ENCODE measurements around the gene VWA3A.
"Not testable (repeated sequence)": the region's sequence is repeated elsewhere in the genome, so short reads cannot be mapped to it uniquely, and the experiment has no call there.

VWA3A gene

DNA sequence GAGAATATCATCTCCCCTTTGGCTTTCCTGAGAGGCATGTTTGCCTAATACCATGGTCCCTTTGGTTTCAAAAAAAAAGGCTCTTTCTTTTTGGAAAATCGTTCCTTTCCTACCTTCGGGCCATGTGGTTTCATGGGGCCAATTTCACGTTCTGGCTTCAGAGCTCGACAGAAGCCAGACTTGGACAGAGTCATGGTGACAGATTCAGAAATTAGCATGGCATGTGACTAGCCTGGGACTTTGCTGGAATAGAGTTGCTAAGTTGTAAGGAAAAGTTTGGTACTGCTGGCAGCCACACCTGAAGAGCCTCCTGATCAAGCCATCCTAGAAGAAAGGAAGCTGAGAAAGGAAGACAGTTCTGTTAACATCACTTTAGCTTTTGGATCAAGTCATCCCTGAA, 2.4 kb upstream of the VWA3A start:
- DNase-seq (ENCODE audit: low read depth), result no peak

DNA sequence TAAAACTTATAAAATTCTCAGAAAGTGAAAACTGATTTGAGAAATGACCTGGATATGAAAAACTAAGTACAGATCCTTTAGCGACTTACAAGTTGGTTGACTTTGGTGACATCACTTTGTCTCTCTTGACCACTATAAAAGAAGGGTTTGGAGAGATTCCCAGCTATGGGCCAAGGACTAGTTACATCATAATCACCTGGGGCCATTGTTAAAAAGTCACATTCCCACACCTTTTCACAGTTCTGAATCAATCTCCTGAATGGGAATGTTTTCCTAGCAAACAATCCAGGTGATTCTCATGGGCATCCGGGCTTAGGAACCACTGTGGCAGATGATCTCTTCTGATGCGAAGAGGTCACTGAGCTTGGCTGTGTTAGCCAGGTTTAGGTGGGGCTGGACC, 620 bp upstream of the VWA3A start:
- DNase-seq (ENCODE audit: low read depth), result no peak

DNA sequence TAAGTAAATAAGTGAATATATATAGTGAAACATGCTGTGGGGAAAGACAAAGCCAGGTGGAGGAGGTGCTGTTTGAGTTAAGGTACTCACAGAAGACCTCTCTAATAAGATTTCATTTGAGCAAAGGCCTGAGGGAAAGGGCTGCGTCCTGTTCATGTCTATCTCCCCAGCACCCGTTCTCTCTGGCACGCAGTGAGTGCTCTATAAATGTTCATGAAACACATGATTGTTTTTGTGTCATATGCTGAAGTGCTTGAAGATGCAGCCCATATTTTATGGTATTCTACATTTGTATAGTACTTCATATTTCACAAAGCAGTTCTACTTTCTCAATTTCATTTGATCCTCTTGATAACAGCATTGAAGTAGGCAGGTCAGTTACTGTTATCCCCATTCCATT, 990 bp downstream of the VWA3A start:
- no peak for DNase-seq (ENCODE audit: low read depth)

DNA sequence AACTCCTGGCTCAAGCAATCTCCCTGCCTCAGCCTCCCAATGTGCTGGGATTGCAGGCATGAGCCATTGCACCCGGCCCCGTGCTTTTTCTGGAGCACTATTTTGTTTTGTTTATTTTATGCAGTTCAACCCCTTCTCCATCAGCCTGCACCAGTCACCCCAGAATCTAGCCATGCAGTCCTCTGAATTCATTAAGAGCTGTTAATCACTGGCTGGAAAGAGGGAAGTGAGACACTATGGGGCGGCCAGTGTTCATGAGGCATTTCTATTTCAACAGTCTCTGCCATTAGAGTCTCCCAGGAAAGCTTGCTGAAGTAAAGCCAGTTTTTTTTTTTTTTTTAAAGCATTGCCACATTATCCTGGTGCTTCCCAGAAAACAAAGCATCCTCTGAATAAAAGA, 1.7 kb downstream of the VWA3A start:
- no peak for DNase-seq (ENCODE audit: low read depth)

DNA sequence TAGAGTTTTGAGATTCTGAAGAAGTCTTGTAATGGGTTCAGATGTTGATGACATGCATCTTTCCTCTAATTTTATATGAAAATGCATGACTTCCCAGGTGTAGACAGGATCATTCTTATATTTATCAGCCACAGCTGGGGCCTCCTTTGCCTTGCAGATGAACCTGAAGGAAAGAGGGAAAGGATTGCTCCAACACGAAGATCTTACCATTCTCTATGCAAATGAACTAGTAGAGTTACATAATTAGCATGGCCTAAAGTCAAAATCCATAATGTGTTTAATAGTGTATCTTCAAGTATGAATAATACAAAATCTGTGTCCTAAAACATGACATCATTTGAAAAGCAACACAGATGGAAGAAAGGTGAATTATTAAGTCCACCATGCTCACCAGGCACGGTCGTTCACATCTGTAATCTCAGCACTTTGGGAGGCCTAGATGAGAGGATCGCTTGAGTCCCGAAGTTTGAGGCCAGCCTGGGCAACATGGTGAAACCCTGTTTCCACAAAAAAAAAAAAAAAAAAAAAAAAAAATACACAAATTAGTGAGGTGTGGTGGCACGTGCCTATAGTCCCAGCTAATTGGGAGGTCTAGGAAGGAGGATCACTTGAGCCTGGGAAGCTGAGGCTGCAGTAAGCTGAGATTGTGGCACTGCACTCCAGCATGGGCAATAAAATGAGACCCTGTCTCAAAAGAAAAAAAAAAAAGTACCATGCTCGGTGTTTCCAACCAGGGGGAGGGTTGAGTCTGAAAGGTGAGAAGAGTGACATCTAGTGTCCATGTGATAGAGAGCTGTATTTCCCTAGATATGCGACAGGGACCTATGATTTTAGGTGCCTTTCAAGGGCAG, 6.3 kb downstream of the VWA3A start:
- no peak for DNase-seq (ENCODE audit: low read depth)

DNA sequence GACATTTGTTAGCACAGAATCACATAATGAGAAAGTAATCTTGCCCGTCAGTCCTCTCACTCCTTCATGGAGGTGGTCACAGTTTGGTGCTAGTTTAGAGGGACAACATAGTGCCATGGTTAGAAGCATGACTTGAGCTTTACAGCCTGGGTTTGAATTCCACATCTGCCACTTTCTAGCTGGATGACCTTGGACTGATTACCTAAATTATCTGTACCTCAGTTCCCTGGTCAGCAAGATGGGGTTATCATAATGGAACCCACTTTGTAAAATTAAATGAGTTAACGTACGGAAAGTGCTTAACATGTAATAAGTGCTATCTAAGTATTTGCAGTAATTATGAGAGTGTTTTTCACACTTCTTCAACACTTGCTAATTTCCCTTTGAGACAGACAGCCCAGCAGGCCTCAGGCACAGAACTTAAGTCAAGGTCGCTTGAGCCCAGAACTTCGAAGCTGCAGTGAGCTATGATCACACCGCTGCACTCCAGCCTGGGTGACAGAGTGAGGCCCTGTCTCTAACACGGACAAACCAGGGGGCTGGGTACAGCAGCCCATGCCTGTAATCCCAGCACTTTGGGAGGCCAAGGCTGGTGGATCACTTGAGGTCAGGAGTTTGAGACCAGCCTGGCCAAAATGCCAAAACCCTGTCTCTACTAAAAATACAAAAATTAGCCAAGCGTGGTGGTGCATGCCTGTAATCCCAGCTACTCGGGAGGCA, 7.1 kb downstream of the VWA3A start:
- DNase-seq (ENCODE audit: low read depth), result no peak

DNA sequence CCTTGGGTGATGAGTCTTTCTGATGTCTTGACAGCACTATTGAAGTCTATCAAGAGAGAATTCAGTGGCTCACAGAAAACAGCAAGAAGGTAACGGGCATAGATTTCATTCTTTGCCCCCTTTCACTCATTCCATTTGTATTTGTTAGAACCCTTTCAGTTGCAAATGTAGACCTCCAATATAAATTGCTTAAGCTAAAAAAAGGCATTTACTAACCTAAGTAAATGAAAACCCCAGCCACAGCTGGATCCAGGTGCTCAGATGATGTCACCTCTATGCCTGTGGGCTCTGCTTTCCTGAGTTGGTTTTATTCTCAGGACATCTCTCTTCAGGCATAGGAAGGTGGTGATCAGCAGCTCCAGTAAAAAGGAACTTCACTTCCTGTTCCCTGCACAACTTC, 11.1 kb downstream of the VWA3A start:
- no peak for DNase-seq (ENCODE audit: low read depth)

DNA sequence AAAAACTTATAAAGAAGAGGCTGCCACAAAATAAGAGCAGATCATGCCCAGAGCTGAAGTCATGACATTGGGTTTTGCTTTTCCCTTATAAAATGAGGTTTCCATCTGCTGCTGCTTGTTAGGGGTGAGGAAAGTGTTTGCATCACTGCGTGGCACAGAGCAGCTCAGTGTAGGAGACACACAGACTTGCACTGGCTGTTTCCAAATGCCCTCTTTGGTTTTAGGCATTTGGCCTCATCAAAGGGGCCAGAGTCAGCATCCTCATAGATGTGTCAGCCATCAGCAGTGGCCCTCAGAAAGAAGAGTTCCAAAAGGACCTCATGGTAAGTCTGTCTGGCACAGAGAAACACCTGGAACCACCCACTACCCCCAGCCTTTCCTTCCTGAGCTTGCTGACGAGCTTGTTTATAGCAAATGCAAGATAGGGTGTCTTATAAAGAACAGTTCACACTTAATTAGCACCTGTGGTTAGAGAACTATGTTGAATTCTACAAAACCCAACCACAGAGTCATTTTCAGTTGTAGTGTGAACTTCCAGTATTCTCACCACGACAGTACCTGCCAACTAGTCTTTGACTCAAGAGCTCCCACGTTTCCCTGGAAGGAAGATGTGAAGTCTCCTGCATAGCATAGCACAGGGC, 17.0 kb downstream of the VWA3A start:
- no peak for DNase-seq (ENCODE audit: low read depth)

DNA sequence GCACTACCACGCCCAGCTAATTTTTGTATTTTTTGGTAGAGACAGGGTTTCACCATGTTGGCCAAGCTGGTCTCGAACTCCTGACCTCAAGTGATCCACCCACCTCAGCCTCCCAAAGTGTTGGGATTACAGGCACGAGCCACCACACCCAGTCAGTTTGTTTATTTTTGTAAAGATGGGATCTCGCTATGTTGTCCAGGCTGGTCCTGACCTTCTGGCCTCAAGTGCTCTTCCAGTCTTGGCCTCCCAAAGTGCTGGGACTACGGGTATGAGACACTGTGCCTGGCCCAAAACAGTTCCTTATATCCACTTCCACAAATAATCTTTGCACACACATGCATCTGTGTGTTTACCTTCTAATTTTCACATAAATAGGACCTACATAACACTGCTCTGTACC, 19.3 kb downstream of the VWA3A start:
- not testable (repeated sequence) for DNase-seq (ENCODE audit: low read depth)

DNA sequence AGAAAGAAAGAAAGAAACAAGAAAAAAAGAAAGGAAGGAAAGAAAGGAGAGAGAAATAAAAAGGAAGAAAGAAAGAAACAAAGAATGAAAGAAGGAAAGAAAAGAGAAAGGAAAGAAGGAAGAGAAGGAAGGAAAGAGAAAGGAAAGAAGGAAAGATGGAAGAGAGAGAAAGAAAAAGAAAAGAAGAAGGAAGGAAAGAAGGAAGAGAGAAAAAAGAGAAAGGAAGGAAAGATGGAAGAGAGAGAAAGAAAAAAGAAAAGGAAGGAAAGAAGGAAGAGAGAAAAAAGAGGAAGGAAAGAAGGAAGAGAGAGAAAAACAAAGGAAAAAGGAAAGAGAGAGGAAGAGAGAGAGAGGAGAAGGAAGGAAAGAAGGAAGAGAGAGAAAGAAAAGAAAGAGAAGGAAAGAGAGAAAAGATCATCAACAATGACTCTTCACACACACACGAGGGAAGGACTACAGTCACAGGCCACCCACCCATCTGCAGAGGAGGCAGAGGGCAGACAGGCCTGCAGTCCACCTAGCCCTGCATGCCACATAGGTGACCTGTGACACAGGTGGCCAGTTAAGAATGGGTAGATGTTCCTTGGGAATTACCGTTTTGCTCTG, 23.9 kb downstream of the VWA3A start:
- no peak for DNase-seq (ENCODE audit: low read depth)

DNA sequence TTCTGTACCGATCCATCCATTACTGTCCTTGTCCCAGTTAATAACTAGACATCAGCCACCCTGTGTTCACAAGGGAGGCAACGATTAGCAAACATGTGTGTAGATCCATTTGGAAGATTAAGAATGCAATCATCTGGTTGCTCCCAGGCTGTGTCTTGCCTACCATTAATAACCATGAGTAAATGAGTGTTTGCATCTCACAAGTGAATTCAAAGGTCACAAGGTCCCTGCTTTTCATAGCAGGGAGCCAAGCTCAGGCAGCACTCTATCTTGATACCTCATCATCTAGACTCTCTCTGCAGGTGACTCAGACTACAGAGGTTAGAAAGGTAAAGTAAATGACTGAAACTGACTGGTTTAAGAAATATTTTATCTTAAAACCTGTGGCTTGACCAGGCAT, 25.3 kb downstream of the VWA3A start:
- DNase-seq (ENCODE audit: low read depth), result no peak

DNA sequence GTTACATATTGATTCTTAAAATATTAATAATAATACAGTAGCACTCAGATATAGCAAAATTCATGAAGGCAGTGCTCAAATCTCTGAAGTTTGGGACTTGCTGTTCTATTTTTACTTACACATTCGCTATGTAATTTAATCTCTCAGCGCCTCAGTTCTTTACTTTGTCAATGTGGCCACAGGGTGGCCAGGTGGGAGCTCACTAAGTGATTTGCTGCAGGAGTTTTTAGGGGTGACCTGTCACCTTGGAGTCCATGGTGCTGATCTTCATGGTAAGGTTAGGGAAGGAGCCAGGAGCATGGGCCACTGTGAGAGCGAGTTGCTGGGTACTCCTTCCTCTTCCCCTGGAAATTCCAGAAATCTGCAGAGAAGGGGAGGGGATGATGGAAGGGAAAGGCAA, 28.1 kb downstream of the VWA3A start:
- no peak for DNase-seq (ENCODE audit: low read depth)

DNA sequence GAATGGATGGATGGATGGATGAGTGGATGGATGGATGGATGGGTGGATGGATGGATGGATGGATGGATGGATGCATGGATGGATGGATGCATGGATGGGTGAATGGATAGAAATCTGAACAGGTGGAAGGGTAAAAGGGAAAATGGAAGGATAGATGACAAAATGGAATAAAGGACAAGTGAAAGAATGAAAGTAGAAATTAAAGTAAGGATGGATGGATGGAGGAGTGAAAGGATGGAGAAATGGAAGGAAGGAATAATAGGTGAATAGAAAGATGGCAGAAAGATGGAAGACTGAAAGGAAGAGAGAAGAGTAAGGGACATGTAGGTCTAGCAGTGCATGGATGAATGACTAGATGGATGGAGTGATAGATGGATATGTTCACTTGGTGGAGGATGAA, 29.9 kb downstream of the VWA3A start:
- no peak for DNase-seq (ENCODE audit: low read depth)

DNA sequence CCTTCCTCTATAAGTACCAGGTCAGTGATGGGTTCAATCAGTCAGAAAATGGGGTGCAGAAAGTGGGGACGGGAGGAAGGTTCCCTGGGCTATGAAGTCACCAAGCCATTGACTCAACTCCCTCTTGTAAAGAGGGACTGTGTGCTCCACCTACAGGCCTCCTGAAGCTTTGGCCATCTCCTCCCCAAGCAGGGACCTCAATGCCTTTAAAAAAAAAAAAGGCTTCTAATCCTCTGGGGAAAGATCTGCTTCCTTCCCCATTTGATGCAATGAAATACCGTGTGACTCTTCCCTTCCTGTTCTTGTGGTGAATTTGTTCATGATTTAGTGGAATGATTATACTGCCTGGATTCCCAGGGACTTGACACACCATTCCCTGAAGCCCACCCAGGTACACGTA, 30.8 kb downstream of the VWA3A start:
- no peak for DNase-seq (ENCODE audit: low read depth)

DNA sequence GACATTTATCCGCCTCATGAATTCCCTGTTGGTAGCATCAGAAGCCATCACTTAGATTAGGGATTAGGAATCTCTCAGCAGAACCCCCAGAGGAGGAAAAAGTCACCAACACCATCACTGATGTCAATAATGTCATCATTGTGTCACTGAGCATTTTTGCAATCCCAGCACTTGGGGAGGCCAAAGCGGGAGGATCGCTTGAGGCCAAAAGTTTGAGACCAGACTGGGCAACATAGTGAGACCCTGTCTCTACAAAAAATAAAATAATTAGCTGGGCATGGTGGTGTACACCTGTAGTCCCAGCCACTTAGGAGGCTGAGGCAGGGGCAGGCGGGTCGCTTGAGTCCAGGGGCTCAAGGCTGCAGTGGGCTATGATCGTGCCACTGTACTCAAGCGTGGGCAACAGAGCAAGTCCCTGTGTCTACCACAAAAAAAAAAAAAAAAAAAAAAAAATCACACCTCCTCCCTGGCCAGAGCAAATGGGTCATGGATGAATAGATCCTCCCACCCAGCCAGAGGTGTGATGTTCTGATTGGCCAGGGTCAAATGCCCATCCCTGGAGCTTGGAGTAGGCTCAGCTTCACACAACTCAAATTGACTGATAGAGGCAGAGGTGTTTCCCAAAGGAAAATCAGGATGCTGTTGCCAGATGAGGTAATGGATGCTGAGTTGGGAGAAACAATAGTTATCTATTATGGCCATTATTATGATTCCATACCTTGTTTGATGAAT, 31.6 kb downstream of the VWA3A start:
- DNase-seq (ENCODE audit: low read depth), result no peak

DNA sequence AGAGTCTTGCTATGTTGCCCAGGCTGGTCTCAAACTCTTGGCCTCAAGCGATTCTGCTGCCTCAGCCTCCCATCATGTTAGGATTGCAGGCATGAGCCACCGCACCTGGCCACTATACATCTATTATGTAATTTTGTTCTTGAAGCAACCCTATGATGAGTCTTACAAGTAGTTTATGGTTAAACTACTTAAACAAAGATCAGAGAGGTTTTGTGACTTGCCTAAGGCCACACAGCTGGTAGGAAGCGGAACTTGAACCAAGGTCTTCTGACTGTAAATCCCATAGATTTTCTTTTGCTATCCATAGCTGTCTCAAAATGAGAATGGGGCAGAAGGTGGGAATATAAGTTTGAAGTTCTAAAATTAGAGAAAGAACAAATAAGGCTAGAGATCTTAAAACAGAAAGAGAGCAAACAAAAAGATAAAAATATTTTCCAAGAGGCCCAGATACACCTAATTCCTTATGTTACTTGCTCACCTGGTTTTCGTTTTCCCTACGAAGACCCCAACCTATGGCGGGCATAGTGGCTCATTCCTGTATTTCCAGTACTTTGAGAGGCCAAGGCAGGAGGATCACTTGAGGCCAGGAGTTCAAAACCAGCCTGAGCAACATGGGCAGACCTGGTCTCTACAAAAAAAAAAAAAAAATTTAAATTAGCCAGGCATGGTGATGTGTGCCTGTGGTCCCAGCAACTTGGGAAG, 32.4 kb downstream of the VWA3A start:
- DNase-seq (ENCODE audit: low read depth), result no peak

DNA sequence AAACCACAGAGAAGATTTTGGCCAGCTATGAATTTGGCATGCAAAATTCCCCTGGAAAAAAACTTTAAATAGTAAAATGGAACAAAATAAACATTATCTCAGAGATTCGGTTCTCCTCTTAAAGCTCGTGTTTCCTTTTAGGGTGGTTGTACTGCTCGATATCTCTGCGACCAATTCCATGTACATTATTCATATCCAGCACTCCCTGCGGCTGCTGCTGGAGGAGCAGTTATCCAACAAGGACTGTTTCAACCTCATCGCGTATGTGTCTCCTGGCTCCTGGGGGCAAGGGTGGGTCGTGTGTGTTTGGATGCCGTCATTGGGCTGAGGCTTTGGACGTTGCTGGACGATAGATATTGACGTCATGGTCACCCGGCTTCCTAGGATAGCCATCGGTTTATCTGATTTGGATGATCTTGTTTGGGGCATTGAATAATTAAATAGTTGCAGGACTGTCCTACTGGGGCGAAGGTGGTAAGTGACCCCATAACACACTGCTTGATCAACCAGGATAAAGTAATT, 33.8 kb downstream of the VWA3A start:
- no peak for DNase-seq (ENCODE audit: low read depth)

DNA sequence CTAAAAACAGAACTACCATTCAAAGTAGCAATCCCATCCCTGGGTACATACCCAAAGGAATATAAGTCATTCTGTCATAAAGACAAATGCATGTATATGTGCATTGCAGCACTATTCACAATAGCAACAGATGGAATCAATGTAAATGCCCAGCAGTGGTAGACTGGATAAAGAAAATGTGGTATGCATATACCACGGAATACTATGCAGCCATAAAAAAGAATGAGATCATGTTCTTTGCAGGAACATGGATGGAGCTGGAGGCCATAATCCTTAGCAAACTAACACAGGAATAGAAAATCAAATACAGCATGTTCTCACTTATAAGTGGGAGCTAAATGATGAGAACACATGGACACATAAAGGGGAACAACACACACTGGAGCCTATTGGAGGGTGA, 36.2 kb downstream of the VWA3A start:
- not testable (repeated sequence) for DNase-seq (ENCODE audit: low read depth)

DNA sequence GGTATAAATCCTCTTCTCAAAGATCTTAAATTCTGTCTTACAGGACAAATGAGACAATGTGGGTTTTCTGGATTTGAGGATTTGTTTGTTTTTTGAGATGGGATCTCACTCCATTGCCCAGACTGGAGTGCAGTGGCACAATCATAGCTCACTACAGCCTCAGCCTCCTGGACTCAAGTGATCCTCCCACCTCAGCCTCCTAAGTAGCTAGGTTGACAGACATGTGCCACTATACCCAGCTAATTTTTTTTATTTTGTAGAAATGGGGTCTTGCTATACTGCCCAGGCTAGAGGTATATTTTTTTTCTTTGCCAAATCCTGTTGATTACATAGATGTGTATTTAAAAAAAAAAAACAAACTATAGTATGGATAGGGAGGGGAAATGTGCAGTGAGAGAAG, 38.2 kb downstream of the VWA3A start:
- no peak for DNase-seq (ENCODE audit: low read depth)

DNA sequence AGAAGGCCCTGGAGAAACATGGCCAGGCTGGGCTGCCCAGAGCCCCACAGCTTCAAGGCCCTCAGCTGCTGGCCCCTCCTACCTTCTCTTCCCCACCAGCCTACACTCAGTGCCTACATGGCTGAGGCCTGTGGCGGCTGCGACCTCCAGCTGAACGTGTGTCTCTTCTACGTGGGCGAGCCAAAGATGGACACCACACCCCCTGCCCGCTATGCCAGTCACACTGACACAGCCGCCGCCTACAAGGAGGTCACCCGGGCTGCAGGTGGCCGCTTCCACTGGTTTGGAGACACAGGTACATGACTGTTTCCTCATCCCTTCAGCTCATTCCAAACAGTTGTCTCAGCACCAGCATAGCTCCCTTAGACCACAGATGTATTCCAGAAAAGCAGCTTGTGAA, 40.5 kb downstream of the VWA3A start:
- no peak for DNase-seq (ENCODE audit: low read depth)

DNA sequence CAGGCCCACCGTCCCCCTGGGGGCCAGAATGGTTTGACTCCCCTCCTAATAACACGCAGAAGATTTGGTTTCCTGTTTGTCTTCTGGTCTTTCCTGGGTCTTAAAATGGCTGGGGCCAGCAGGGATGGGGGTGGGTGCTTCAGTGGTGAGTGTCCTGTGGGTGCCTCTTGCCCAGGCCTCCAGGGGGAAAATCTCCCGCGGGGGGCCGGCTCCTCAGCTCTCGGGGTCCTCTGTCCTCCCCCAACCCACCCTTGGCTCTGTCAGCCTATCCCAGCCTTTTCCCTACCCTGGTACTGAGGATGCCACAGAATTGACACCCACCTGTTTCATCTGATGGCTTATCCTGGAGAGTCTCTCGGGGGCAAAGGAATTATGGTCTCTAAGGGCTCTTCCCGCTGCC, 46.1 kb downstream of the VWA3A start:
- no peak for DNase-seq (ENCODE audit: low read depth)

Data from activated T-helper 1 cell treated with Interleukin-2 at 50 U/mL for 16 hours (primary cell).